ENCODE data around the gene HOXC5.
A peak's percentile ranks its signal among the peaks of the same experiment; 100 is the strongest.

The HOXC5 gene

DNA sequence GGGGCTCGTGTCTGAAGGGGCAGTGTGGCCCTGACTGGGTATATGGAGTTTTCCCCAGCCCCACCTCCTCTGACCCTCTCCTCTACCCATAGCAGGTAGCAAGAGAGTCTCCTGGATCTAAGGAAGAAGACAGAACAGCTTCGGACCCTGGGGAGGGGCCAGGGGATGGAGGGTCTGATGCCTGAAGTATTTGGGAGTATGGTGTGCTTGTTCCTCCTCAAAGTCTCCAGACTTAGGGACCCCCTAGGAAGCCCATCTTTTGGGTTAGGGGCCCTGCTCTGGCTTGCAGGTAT, 24.6 kb upstream of the HOXC5 start:
- no peak for DNase-seq (ENCODE audit: low read depth)
- TF ChIP-seq, protein P1, sequence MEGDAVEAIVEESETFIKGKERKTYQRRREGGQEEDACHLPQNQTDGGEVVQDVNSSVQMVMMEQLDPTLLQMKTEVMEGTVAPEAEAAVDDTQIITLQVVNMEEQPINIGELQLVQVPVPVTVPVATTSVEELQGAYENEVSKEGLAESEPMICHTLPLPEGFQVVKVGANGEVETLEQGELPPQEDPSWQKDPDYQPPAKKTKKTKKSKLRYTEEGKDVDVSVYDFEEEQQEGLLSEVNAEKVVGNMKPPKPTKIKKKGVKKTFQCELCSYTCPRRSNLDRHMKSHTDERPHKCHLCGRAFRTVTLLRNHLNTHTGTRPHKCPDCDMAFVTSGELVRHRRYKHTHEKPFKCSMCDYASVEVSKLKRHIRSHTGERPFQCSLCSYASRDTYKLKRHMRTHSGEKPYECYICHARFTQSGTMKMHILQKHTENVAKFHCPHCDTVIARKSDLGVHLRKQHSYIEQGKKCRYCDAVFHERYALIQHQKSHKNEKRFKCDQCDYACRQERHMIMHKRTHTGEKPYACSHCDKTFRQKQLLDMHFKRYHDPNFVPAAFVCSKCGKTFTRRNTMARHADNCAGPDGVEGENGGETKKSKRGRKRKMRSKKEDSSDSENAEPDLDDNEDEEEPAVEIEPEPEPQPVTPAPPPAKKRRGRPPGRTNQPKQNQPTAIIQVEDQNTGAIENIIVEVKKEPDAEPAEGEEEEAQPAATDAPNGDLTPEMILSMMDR (IDR thresholded peaks at IDR 0.05; ENCODE audit: control insufficient read depth, insufficient read depth, low read depth, low read length, missing control alignments): no peak
- H3K4me3 ChIP-seq (ENCODE audit: control insufficient read depth, low read depth, low read length): no peak overlapping the region

DNA sequence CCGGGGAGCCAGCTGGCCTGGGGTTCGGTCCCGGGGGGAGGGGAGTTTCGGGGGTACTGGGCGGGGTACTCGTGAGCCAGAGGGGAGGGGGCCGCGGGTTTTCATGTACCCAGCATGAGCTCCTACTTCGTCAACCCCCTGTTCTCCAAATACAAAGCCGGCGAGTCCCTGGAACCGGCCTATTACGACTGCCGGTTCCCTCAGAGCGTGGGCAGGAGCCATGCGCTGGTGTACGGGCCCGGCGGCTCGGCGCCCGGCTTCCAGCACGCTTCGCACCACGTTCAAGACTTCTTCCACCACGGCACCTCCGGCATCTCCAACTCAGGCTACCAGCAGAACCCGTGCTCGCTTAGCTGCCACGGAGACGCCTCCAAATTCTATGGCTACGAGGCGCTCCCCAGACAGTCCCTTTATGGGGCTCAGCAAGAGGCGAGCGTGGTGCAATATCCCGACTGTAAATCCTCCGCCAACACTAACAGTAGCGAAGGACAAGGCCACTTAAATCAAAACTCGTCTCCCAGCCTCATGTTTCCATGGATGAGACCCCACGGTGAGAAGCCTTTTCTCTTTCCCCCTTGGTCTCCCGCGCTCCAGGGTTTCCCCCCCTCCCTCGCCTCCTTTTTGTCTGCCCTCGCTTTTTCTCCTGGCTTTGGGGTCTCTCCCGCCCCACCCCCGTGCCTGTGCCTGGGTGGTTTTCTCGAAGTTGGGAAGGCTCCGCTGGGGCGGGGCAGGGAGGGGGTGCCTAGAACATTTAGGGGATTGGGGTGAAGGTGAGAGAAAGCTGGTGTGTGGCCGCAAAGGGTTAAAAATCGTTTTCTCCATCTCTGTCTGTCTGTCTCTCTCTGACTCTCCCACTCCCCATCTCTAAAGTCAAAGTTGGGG, 23.4 kb upstream of the HOXC5 start:
- TF ChIP-seq, protein P1 (IDR thresholded peaks at IDR 0.05; ENCODE audit: control insufficient read depth, insufficient read depth, low read depth, low read length, missing control alignments): no peak
- peak overlapping the region; percentile 46 for H3K4me3 ChIP-seq (ENCODE audit: control insufficient read depth, low read depth, low read length)
- no peak for DNase-seq (ENCODE audit: low read depth)

DNA sequence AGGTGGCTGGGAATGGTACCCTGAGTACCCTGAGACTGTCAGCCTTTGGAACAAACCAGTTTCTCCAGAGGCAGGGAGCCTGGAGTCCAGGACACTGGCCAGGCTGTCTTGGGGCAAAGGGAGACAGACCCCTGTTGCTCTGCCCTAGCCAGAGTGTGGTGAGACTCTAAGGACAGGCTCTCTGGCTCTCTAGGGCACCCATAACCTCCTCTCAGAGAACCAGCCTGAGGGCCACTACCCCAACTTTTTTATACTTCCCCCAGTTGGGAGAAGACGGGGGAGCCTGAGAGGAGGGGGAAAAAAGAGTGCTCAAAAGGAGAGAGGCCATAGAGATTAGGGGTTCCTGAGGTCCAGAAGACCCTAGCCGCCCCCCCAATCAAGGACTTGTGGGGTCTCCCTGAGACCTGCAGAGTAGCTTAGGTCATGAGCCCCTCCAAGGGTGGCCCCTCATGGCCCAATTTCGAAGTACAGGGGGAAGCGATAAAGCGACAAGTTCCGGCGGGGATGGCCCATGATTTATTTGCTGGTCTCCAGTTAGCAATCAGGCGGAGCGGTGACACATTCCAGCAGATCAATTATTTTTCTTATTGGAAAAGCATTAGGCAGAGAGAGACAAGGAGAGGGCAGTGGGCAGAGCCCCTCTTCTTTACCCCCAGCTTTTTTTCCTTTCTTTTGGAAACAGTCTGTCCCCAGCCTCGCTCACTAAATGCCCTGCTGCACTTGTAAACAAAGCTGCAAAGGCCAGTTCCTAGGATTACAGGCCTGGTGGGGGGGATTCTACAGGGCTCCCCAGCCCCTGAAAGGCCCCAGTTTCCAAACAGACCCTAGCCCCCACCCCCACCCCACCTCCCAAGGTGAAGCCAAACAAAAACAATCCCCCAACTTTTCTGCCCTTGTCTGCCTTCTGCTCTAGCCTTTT, 22.5 kb upstream of the HOXC5 start:
- TF ChIP-seq, protein P1 (IDR thresholded peaks at IDR 0.05; ENCODE audit: control insufficient read depth, insufficient read depth, low read depth, low read length, missing control alignments): no peak
- no peak for DNase-seq (ENCODE audit: low read depth)
- H3K4me3 ChIP-seq (ENCODE audit: control insufficient read depth, low read depth, low read length): peak overlapping the region; percentile 46

DNA sequence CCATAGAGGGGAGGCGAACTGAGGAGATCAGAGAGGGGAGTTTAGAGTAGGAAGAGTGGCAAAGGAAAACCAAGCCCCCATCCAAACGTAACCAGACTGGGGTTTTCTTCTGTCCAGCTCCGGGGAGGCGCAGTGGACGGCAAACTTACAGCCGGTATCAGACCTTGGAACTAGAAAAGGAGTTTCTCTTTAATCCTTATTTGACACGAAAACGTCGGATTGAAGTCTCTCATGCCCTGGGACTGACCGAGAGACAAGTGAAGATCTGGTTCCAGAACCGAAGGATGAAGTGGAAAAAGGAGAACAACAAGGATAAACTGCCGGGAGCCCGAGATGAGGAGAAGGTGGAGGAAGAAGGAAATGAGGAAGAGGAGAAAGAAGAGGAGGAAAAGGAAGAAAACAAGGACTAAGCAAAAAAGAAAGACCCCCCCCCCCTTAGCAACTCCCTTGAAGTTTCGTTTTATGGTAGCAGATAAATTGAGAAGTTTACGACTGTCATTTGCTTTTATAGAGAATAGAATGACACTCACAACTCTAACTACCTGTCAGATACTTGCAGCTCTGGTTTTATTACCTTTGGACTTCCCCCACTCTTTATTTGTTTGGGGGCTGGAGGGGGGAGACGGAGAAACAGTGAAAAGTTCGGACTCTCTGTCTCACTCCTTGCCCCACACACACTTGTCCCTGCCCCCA, 21.7 kb upstream of the HOXC5 start:
- no peak overlapping the region for H3K4me3 ChIP-seq (ENCODE audit: control insufficient read depth, low read depth, low read length)
- TF ChIP-seq, protein P1 (IDR thresholded peaks at IDR 0.05; ENCODE audit: control insufficient read depth, insufficient read depth, low read depth, low read length, missing control alignments): no peak
- DNase-seq (ENCODE audit: low read depth): no peak

DNA sequence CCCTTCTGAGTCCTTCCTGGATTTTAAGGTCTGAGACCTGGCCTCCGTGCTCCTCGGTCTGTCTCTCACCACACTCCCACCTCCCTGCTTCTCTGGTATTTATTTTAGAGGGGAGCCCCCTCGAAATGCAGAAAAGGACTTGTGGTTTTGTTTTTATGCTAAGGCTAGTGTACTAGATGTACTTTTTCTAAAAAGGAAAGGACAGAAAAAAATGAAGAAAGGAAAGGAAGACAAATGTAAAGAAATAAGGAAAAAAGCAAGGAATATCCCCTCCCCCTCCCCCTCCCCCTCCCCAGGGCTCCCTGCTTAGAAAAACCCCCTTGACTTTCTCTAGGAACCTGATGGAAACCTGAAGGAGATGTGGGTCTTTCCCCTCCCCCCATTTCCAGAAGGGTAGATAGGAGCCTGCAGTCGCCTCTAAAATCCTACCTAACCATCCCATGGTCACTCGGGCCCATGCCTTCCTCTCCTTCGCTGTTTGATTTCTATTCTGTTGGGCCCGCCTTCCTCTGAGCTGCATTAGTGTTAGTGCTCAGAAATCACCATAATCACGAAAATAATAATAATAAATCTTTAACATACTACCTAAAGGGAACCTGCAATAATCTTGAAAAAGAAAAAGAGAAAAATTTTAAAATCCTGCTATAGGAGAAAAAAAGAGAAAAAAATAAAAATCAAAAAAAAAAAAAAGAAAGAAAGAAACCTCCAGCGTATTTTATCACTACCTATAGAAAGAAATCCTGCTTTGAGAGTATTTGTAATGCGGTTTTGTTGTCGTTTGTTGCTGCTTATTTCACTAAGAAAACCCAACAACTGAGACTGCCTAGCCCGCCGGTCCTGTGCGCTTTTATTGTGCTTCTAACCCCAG, 21.0 kb upstream of the HOXC5 start:
- H3K4me3 ChIP-seq (ENCODE audit: control insufficient read depth, low read depth, low read length): no peak overlapping the region
- DNase-seq (ENCODE audit: low read depth): no peak
- TF ChIP-seq, protein P1 (IDR thresholded peaks at IDR 0.05; ENCODE audit: control insufficient read depth, insufficient read depth, low read depth, low read length, missing control alignments): no peak
